Esophagus (tissue), 2 donors: Measurements from ENCODE around the gene PELI3. TPM values are rescaled to one million over a fixed set of nuclear protein-coding genes. Genes with fewer than 3 reads are reported as not detected.

ENCODE experiments used
- H3K27ac ChIP-seq, 2 donors: one replicate each; pipeline ENCODE4 v1.5.1; 2013; ENCODE audit warnings: low read depth in 2 of 2, mild to moderate bottlenecking in 2 of 2, inconsistent platforms in 1 of 2, low read length in 1 of 2, moderate library complexity in 1 of 2
- H3K27me3 ChIP-seq, 2 donors: one replicate each; pipeline ENCODE4 v1.6.1; 2013; ENCODE audit warnings: low read length in 2 of 2, control low read depth in 1 of 2, mild to moderate bottlenecking in 1 of 2; ENCODE audit not compliant: insufficient read depth in 2 of 2, control insufficient read depth in 1 of 2
- H3K36me3 ChIP-seq, 2 donors: one replicate each; pipeline ENCODE4 v1.6.1; 2013; ENCODE audit warnings: low read length in 1 of 2; ENCODE audit not compliant: control insufficient read depth in 2 of 2, insufficient read depth in 2 of 2
- H3K4me1 ChIP-seq, 2 donors: one replicate each; pipeline ENCODE4 v1.6.1; 2013; ENCODE audit warnings: low read length in 1 of 2; ENCODE audit not compliant: control insufficient read depth in 2 of 2, insufficient read depth in 2 of 2
- H3K4me3 ChIP-seq, 2 donors: one replicate each; pipeline ENCODE4 v1.5.1; 2013; ENCODE audit warnings: low read length in 2 of 2, mild to moderate bottlenecking in 2 of 2, low read depth in 1 of 2, moderate library complexity in 1 of 2
- H3K9me3 ChIP-seq, 2 donors: one replicate each; pipeline ENCODE4 v1.6.1; 2013; ENCODE audit warnings: mild to moderate bottlenecking in 2 of 2, low read depth in 1 of 2, low read length in 1 of 2, moderate library complexity in 1 of 2; ENCODE audit not compliant: control insufficient read depth in 2 of 2, insufficient read depth in 1 of 2
- WGBS, 2 donors: extraction: QIAGEN DNeasy Blood & Tissue Kit; methylation state at CpG; one replicate each; pipeline ENCODE4 v1.1.7; 2013; 5-methylcytosine and 5-hydroxymethylcytosine counted together
- polyA plus RNA-seq, 2 donors: library from polyadenylated mRNA; stranded (reverse); fragments of 200-250 nt; gene quantifications; one replicate each; pipeline ENCODE4 v1.2.3, GENCODE V29; 2013
- donor health status: healthy with polysubstance abuse.
- donor health status: Bipolar disorder and iron deficiency.

Gene PELI3
- polyA plus RNA-seq, 2 donors, result 5.5 to 7.8 TPM

GRCh38 chr11:66472054-66472453 is 5.3 kb downstream of the PELI3 start:
- H3K27me3 ChIP-seq, result no peaks in the 10 kb centered on the region

GRCh38 chr11:66473167-66473566 is 6.5 kb downstream of the PELI3 start:
- Histone ChIP-seq H3K27me3 (no peaks in the 10 kb centered on the region), H3K4me1 (peaks cover 0 to 5% of the 10 kb centered on the region in 2 donors), H3K9me3 (no peaks in the 10 kb centered on the region), H3K36me3 (peaks cover 0 to 21% of the 10 kb centered on the region in 2 donors), H3K27ac (no peak overlapping the region), H3K4me3 (no peak overlapping the region)
- 89 to 91% methylated on average over 11 of the region's 11 CpGs for WGBS, 2 donors

More at GRCh38 chr11:66472054-66472453, 5.3 kb downstream of the PELI3 start:
- H3K9me3 ChIP-seq, result no peaks in the 10 kb centered on the region
- H3K4me3 ChIP-seq, result no peak overlapping the region
- H3K4me1 ChIP-seq, result peaks cover 0 to 5% of the 10 kb centered on the region in 2 donors
- H3K36me3 ChIP-seq, result peaks cover 0 to 21% of the 10 kb centered on the region in 2 donors
- H3K27ac ChIP-seq, result no peak overlapping the region
- 89 to 92% methylated on average over 9 of the region's 9 CpGs for WGBS, 2 donors

GRCh38 chr11:66473608-66474515 is 7.2 kb downstream of the PELI3 start:
- peaks cover 0 to 5% of the 10 kb centered on the region in 2 donors for H3K4me1 ChIP-seq
- no peak overlapping the region for H3K4me3 ChIP-seq
- H3K9me3 ChIP-seq, result no peaks in the 10 kb centered on the region
- WGBS, 2 donors, result 75 to 85% methylated on average over 20 of the region's 20 CpGs
- H3K36me3 ChIP-seq, result peaks cover 0 to 21% of the 10 kb centered on the region in 2 donors
- H3K27me3 ChIP-seq, result no peaks in the 10 kb centered on the region
- H3K27ac ChIP-seq, result no peak overlapping the region

- peaks cover 0 to 5% of the 10 kb centered on the region in 2 donors for H3K4me1 ChIP-seq
- peaks cover 0 to 19% of the 10 kb centered on the region in 2 donors for H3K36me3 ChIP-seq
- no peak overlapping the region for H3K4me3 ChIP-seq
- H3K27ac ChIP-seq, result no peak overlapping the region
- H3K27me3 ChIP-seq, result no peaks in the 10 kb centered on the region
- WGBS, 2 donors, result 93 to 95% methylated on average over 38 to 44 of the region's 44 CpGs
- no peaks in the 10 kb centered on the region for H3K9me3 ChIP-seq
Measured at GRCh38 chr11:66475349-66476172, 8.9 kb downstream of the PELI3 start.

- H3K4me3 ChIP-seq, result no peak overlapping the region
- H3K4me1 ChIP-seq, result peaks cover 0 to 5% of the 10 kb centered on the region in 2 donors
- peaks cover 0 to 17% of the 10 kb centered on the region in 2 donors for H3K36me3 ChIP-seq
- no peaks in the 10 kb centered on the region for H3K9me3 ChIP-seq
- H3K27ac ChIP-seq, result no peak overlapping the region
- WGBS, 2 donors, result 82 to 83% methylated on average over 10 of the region's 10 CpGs
- H3K27me3 ChIP-seq, result no peaks in the 10 kb centered on the region
Measured at GRCh38 chr11:66476173-66476840, 9.6 kb downstream of the PELI3 start.

GRCh38 chr11:66476841-66477251 is 10.1 kb downstream of the PELI3 start:
- Histone ChIP-seq H3K36me3 (peaks cover 0 to 17% of the 10 kb centered on the region in 2 donors), H3K27me3 (no peaks in the 10 kb centered on the region), H3K27ac (no peak overlapping the region), H3K4me3 (no peak overlapping the region), H3K9me3 (no peaks in the 10 kb centered on the region), H3K4me1 (peaks cover 0 to 5% of the 10 kb centered on the region in 2 donors)
- WGBS, 2 donors, result 73 to 74% methylated on average over 9 of the region's 9 CpGs

- no peaks in the 10 kb centered on the region for H3K27me3 ChIP-seq
- H3K4me3 ChIP-seq, result no peak overlapping the region
- 85 to 86% methylated on average over 11 of the region's 11 CpGs for WGBS, 2 donors
- no peak overlapping the region for H3K27ac ChIP-seq
- peaks cover 0 to 19% of the 10 kb centered on the region in 2 donors for H3K36me3 ChIP-seq
- peaks cover 0 to 5% of the 10 kb centered on the region in 2 donors for H3K4me1 ChIP-seq
- no peaks in the 10 kb centered on the region for H3K9me3 ChIP-seq
Measured at GRCh38 chr11:66477263-66478201, 10.8 kb downstream of the PELI3 start.

- 48 to 52% methylated on average over 8 of the region's 8 CpGs for WGBS, 2 donors
- Histone ChIP-seq H3K4me3 (peak overlapping the region; percentile 64 to 71), H3K9me3 (no peaks in the 10 kb centered on the region), H3K27me3 (no peaks in the 10 kb centered on the region), H3K27ac (peak overlapping the region; percentile 90 to 96), H3K36me3 (peaks cover 0 to 11% of the 10 kb centered on the region in 2 donors), H3K4me1 (peaks cover 0 to 2% of the 10 kb centered on the region in 2 donors)
Measured at GRCh38 chr11:66478729-66479393, 12.2 kb downstream of the PELI3 start.
